ENCODE results near the gene ANO1. TPM values are rescaled to one million over a fixed set of nuclear protein-coding genes. Genes with fewer than 3 reads are reported as not detected.

The ANO1 gene
- total RNA-seq, 1 donor from 2014 or later = 244 TPM

DNA sequence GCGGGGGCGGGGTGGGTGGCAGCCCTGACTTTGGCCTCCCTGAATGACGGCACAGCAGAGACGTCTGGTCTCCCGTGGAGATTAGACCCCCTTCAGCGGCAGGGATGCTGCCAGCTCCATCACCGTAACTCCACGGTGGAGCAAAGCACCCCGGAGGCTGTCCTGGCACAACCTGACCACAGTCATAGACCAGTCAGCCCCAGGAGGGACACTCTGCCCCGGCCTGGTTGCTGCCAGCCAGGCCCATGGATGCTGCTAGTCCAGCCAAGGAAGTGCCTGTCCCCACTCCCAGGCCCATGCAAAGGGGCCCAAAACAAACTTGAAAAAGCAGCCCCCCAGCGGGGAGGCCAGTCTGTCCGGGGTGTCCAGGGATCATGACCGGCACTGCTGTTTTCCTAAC is 11.5 kb upstream of the ANO1 start:
- Histone ChIP-seq H3K27me3 (no peaks in the 10 kb centered on the region), H3K27ac (no peak overlapping the region), H3K4me1 (no peaks in the 10 kb centered on the region), H3K4me3 (no peak overlapping the region), H3K36me3 (no peaks in the 10 kb centered on the region), H3K9me3 (no peaks in the 10 kb centered on the region)
- TF ChIP-seq, protein P1, sequence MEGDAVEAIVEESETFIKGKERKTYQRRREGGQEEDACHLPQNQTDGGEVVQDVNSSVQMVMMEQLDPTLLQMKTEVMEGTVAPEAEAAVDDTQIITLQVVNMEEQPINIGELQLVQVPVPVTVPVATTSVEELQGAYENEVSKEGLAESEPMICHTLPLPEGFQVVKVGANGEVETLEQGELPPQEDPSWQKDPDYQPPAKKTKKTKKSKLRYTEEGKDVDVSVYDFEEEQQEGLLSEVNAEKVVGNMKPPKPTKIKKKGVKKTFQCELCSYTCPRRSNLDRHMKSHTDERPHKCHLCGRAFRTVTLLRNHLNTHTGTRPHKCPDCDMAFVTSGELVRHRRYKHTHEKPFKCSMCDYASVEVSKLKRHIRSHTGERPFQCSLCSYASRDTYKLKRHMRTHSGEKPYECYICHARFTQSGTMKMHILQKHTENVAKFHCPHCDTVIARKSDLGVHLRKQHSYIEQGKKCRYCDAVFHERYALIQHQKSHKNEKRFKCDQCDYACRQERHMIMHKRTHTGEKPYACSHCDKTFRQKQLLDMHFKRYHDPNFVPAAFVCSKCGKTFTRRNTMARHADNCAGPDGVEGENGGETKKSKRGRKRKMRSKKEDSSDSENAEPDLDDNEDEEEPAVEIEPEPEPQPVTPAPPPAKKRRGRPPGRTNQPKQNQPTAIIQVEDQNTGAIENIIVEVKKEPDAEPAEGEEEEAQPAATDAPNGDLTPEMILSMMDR (IDR thresholded peaks at IDR 0.05) = no peak
- intact Hi-C loops (cut with DNase I) = no loop called here
- DNase-seq (ENCODE audit: low spot score in 2 of 2) = peak in 1 of 2 donors; percentile 61

DNA sequence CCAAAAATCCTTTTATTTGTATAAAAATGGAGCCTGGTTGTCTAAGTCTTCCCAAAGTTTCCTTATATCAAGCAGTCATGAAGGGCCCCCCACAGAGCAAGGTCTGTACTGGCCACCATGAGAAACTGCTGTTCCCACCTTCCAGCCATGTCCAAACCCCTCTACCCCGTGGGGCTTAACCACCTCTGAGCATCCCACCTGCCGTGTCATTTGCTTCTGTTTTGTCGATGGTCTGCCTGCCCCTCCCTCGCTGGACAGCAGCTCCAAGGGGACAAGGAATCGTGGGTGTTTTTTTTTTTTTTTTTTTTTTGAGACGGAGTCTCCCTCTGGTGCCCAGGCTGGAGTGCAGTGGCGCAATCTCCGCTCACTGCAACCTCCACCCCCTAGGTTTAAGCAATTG is 11.1 kb upstream of the ANO1 start:
- H3K4me3 ChIP-seq = no peak overlapping the region
- H3K4me1 ChIP-seq = no peaks in the 10 kb centered on the region
- no peaks in the 10 kb centered on the region for H3K36me3 ChIP-seq
- H3K9me3 ChIP-seq = no peaks in the 10 kb centered on the region
- intact Hi-C loops (cut with DNase I) = no loop called here
- peak in 1 of 2 donors; percentile 30 for DNase-seq (ENCODE audit: low spot score in 2 of 2)
- H3K27me3 ChIP-seq = no peaks in the 10 kb centered on the region
- no peak overlapping the region for H3K27ac ChIP-seq
- TF ChIP-seq, protein P1 (IDR thresholded peaks at IDR 0.05) = no peak

DNA sequence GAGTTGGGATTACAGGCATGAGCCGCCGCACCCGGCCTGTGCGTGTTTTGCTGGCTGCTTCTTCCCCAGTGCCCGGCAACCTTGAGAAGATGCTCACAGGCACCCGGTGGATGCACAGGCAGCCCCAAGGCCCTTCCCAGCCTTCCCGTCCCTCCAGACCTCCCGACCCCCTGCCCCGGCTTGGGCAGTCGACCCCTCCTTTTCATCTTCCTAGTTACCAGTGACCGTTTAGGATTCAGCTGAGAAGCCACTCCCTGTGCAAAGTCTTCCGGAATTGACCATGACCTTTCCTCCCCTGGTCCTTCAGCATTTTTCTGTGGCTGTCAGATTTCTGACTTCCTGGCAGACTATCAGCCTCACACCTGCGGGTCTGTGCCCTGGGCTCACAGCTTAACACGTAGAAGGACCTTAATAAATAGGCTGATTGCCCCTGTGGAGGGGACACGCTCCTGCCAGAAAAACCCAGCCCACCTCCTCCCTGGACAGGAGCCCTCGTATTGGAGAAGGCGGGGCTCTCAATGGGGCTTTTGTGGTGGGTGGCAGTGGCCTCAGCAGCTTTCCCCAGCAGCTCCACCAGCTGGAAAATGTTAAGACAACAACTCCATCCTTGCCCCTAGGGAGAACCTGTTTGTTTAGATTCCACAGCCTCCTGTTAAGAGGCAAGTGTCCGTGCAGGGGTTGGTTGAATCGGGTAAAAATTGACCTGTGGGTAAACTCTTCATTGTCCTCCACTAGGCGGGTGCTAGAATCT is 10.4 kb upstream of the ANO1 start:
- DNase-seq (ENCODE audit: low spot score in 2 of 2) = peak in 1 of 2 donors; percentile 55
- TF ChIP-seq, protein P1 (IDR thresholded peaks at IDR 0.05) = no peak
- no peaks in the 10 kb centered on the region for H3K9me3 ChIP-seq
- H3K27ac ChIP-seq = no peak overlapping the region
- no peaks in the 10 kb centered on the region for H3K4me1 ChIP-seq
- H3K36me3 ChIP-seq = no peaks in the 10 kb centered on the region
- H3K4me3 ChIP-seq = no peak overlapping the region
- intact Hi-C loops (cut with DNase I) = no loop called here
- no peaks in the 10 kb centered on the region for H3K27me3 ChIP-seq

DNA sequence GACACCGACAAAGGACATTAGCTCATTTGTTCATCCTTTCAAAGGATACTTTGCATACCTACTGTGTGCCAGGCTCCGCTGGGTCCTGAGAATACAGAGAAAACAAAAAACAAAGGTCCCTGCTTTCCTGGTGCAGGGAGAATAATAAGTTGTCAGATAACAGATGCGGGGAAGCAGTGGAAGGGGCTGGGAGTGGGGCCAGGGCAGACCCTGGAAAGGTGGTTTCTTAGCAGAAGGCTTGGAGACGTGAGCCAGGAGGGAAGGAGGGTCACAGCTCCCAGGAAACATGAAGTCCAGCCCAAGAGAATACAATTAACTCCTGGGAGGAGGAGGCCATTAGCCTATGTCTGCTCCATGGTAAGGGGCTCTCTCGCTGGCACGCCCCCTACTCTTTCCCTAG is 9.8 kb upstream of the ANO1 start:
- no peaks in the 10 kb centered on the region for H3K36me3 ChIP-seq
- no peaks in the 10 kb centered on the region for H3K9me3 ChIP-seq
- TF ChIP-seq, protein P1 (IDR thresholded peaks at IDR 0.05) = no peak
- DNase-seq (ENCODE audit: low spot score in 2 of 2) = peak in 1 of 2 donors; percentile 42
- intact Hi-C loops (cut with DNase I) = no loop called here
- no peaks in the 10 kb centered on the region for H3K27me3 ChIP-seq
- H3K27ac ChIP-seq = no peak overlapping the region
- no peak overlapping the region for H3K4me3 ChIP-seq
- no peaks in the 10 kb centered on the region for H3K4me1 ChIP-seq

DNA sequence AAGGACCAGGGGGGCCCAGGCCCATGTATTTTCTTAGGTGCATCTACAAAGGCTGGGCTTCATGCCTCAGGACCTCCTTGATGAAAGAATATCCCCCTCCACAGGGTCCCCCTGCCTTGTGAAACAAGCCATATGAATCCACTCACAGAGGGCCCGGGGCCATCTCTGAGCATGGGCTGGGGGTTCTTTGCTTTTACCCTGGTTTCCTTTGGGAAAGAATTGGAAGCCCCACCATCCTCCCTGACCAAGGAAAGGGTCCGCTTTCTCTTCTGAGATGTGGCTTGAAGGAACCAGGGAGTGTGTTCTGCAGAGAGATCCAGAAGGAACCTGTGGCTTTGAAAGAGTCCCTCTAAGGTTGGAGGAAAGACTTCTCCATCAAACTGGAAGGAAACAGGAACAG is 9.2 kb upstream of the ANO1 start:
- intact Hi-C loops (cut with DNase I) = no loop called here
- TF ChIP-seq, protein P1 (IDR thresholded peaks at IDR 0.05) = no peak

More for the DNA sequence above, 9.2 kb upstream of the ANO1 start:
- no peaks in the 10 kb centered on the region for H3K27me3 ChIP-seq
- no peaks in the 10 kb centered on the region for H3K9me3 ChIP-seq
- no peak overlapping the region for H3K4me3 ChIP-seq
- H3K27ac ChIP-seq = no peak overlapping the region
- no peaks in the 10 kb centered on the region for H3K4me1 ChIP-seq
- no peaks in the 10 kb centered on the region for H3K36me3 ChIP-seq
- no peak for DNase-seq (ENCODE audit: low spot score in 2 of 2)

Data from ascending aorta (tissue), 2 donors.